Muscle of arm (tissue), 12 donors: Measurements from ENCODE around the gene DENND6B. TPM values are rescaled to one million over a fixed set of nuclear protein-coding genes. Genes with fewer than 3 reads are reported as not detected.

Source experiments
- DNase-seq: peaks from one replicate; pipeline ENCODE4 v3.0.0-alpha.2; 2013
- polyA plus RNA-seq, 12 donors: library from polyadenylated mRNA; unstranded; fragments of 120-200 nt; gene quantifications; one replicate each; pipeline ENCODE4 v1.2.1, GENCODE V29; 2013; ENCODE audit not compliant: insufficient read length in 12 of 12

The DENND6B gene
- polyA plus RNA-seq, 12 donors = 4.0 to 11.9 (median 4.4) TPM; not detected in 2

- no peak for DNase-seq
These were observed 22.1 kb downstream of the DENND6B start for GRCh38 chr22:50304528-50305392.

- no peak for DNase-seq
These were observed 22.8 kb downstream of the DENND6B start for GRCh38 chr22:50303848-50304527.

GRCh38 chr22:50303515-50303847 is 23.3 kb downstream of the DENND6B start:
- no peak for DNase-seq

- DNase-seq = no peak
These were observed 24.2 kb downstream of the DENND6B start for GRCh38 chr22:50302564-50302963.

GRCh38 chr22:50302041-50302541 is 24.7 kb downstream of the DENND6B start:
- no peak for DNase-seq

DNA sequence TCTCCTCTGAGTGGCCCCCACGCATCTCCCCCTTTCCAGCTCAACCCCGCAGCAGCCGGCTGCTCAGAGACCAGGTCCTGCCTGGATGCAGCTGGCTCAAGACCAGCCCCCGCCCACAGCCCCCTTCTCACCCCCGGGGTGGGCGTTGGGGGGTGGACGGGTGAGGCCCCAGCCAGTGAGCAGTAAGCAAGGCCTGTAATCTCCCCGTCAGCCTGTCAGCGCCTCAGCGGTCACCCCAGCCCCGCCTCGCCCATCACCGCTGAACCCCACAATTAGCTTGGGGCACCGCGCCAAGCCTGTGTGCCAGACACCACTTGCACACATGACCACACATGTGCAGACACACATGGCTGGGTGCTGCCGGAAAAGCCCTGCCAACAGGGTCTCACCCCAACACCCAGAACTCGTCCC is 25.2 kb downstream of the DENND6B start:
- DNase-seq = no peak

- no peak for DNase-seq
These were observed 26.1 kb downstream of the DENND6B start for GRCh38 chr22:50300620-50301257.

DNA sequence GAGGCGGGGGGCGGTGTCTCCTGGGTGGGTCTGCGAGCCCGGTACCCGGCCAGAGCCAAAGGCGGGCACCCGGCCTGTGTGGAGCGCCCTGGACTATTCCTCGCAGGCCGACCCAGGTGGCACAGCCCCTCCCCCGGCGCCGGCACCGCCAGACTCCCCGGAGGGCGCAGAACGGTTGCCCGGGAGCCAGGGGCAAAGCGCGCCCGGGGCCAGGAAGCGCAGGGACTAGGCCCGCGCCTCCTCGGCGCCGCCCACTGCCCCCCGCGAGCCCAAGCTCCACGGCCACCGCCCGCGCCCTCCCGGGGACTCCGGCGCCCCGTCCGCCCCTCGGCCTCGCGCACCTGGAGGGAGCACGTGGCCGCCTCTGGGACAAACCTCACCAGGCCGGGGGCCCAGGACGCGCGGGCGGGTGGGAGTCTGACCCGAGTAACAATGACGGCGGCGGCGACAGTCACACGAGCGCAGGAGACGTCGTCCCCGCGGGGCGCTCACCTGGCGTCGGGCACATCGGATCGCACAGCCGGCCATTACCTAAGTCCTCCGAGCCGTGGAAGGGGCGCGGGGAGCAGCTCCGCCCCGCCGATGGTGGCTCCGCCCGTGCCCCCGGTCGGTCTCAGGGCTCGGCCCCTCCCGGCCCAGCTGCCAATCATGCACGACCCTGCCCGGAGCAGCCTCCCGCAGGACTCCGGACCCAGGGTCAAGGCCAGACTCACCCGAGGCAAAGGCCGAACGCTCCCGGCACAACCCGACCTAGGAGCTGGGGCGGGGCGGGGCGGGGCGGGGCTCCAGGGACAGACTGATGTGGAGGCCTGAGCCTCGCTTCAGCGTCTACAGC is 26.8 kb downstream of the DENND6B start:
- DNase-seq = no peak

DNA sequence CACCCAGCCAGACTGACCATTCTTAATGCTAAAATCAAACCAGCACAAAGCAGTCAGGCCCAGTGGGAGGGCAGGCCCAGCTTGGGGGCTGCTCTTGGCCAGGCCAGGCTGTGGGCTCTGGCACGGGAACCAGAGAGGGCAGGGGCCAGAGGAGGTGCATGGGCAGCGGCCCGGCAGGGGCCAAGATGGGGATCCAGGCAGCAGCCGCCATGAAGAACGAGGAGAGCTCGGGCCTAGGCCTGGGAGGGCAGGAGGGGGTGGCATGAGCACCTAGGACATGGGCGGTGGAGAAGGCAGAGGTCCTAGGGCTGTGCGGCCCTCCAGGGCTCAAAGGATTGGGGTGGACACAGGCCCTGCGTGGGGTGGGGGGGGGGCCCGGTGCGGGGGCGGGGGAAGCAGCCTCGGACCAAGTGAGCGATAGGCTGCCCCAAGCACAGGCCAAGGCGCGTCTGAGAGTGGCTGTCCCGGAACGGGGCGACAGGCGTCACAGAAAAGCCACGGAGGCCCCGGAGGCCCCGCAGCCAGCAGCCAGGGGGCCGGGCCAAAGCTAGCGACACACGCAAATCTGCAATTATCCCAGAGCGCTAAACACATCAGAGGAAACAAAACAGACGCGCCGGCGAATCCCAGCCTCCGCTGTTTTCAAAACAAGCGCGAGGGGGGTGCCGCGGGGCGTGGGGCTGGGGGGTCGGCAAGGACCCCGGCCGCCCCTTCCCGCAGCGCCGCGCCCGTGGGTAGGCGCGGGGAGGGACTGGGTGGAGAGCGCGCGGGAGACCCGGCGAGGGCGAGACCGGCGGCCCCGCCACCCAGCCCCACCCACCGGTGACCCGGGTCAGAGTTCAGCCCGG is 27.7 kb downstream of the DENND6B start:
- DNase-seq = no peak

DNA sequence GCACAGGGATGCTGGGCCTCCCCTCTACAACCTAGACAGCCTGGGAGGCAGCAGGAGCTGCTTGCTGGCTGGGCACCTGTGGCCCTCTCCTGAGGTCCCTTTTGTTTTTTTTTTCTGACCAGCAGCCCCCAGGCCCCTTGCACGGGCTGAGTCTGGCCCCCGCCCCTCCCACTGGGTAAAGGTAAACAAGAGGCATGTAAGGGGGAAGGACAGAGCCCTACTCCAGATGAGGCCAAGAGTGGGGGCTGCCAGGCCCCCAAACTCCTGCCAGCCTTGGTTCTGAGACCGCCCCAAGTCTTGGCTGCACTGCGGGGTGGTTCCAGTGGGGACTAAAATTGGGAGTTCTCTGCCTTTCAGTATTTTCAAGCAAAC is 28.6 kb downstream of the DENND6B start:
- DNase-seq = no peak

DNA sequence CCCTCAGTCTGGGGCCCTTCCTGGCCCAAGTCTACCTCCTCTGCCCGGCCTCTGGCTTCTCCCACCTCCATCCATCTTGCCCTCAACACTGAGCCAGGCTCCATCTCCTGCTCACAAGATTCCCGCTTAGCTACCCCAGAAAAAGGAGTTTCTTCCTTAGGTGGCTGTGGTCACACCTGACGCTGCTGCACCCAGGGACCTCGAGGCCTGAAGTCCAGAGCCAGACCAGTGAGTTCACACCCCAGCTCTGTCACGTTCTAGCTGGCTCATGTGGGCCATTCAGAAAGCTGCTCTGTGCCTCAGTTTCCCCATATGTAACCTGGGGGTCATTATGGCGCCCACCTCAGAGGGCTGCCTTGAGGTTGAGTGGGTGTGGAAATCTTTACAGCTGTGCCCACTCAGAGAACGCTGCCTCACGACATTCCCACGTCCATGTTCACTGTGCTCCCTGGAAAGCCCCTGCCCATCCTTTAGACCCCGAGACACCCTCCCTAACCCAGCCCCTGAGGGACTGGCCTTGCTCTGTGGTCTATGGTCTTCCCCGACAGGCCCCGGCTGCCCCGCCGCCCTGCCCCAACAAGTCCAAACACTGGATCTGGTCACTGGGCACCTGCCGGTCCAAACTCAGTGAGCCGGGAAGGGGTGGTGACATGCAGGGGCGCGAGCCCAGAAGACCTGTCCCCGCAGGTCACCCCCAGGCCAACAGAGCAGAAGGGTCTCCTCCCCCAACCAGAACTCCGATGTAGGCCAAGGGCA is 29.1 kb downstream of the DENND6B start:
- no peak for DNase-seq

GRCh38 chr22:50296658-50297490 is 29.9 kb downstream of the DENND6B start:
- no peak for DNase-seq

- DNase-seq = no peak
These were observed 32.5 kb downstream of the DENND6B start for GRCh38 chr22:50294319-50294656.

DNA sequence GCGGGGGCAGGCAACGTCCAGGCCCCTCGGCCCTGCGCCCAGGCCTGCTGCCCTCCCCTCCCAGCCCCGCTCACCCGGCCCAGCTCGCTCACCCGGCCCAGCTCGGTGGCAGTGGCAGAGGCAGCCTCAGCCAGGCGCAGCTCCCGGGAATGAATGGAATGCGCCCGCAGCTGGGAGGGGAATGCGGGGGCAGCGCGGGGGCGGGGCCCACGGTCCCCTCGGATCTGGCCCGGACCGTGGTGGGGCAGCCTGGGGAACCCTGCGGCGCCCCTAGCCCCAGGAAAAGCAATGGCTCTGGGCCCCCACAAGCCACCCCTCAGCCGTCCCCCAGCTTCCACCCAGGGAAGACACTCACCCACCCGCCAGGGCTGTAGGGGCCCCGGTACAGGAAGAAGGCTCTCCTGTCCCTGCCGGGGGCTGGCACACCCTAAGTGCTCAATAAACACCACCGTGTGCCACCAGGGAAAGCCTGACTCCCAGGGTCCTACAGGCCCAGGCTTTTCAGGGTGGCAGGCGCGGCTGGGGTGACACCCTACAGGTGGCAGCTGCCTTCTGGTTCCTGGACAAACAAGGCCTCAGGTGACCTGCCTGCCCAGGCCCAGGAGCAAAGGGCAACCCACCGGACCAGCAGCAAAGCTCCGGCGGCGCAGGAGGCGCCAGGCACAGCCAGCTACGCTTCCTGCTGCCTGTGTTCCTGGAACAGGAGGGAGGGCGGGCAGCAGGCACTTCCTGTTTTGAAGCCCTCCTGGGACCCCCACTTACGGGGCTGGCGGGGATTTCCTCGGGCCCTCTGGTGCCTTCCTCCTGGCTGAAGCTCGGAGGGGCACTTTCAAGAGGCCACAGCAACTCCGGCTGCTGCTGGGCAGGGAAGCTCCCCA is 33.1 kb downstream of the DENND6B start:
- no peak for DNase-seq

GRCh38 chr22:50292643-50293440 is 34.0 kb downstream of the DENND6B start:
- DNase-seq = no peak

GRCh38 chr22:50289942-50290630 is 36.7 kb downstream of the DENND6B start:
- DNase-seq = no peak
